GM12865 (cell line): ENCODE results near the gene DCDC1.

ENCODE experiments used
- DNase-seq: peaks from one replicate; pipeline ENCODE4 v3.0.0; 2010; ENCODE audit warnings: low read depth
- H3K4me3 ChIP-seq: 2 replicates; pipeline ENCODE4 v1.5.1; 2011; ENCODE audit warnings: mild to moderate bottlenecking, low read depth, low read length, control low read depth
- TF ChIP-seq, protein P1 (sequence below): IDR thresholded peaks from 2 replicates; pipeline ENCODE4 v1.5.1; 2011; ENCODE audit warnings: low read length, control low read depth, low read depth, inconsistent platforms; ENCODE audit not compliant: insufficient read depth; ENCODE audit errors: missing control alignments

Gene DCDC1

DNA sequence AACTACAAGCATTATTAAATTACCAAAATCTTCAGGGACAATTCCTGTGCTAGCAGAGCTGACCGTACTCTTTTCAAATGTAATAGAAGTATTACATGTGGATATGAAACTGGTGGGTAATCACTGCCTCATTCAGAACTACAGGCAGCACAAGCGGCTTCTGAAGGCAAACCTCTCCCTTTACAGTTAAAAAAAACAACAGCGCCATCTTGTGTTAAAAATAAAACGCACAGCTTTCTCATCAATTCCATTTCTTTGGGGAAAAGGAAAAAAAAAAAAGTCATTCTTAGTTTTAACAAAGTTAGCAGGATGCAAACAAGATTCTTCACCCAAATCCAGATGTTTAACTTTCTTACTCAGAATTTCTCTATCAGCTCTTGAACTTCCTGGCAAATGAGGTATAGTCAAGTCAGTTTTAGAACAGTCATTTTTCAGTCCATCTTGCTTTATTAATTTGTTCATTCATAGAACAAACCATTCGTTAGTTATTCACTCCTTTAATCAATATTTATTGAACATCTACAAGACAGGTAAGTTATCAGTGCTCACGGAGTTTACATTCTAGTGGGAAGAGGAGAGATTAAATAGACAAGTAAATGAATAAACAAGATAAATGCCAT, 451.6 kb downstream of the DCDC1 start:
- no peak overlapping the region for H3K4me3 ChIP-seq
- peak; percentile 55 for DNase-seq
- TF ChIP-seq, protein P1, sequence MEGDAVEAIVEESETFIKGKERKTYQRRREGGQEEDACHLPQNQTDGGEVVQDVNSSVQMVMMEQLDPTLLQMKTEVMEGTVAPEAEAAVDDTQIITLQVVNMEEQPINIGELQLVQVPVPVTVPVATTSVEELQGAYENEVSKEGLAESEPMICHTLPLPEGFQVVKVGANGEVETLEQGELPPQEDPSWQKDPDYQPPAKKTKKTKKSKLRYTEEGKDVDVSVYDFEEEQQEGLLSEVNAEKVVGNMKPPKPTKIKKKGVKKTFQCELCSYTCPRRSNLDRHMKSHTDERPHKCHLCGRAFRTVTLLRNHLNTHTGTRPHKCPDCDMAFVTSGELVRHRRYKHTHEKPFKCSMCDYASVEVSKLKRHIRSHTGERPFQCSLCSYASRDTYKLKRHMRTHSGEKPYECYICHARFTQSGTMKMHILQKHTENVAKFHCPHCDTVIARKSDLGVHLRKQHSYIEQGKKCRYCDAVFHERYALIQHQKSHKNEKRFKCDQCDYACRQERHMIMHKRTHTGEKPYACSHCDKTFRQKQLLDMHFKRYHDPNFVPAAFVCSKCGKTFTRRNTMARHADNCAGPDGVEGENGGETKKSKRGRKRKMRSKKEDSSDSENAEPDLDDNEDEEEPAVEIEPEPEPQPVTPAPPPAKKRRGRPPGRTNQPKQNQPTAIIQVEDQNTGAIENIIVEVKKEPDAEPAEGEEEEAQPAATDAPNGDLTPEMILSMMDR, result peak; percentile 40

DNA sequence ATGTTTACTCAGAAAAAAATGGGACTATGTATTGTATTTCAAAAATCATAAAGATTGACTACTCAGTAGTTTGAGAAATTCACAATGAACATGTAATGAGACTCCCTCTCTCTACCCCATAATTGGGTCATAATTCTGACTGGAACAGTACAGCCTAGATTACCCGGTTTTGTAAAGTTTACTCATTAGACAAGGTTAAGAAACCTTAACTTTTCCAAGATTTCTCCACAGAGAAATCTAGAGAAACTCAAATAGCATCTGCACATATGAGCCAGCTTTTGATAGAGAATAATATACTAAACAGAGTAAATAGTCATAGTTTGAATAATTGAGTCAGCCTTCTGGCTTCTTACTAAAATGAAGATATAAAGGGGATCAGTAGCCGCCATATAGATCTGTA, 452.3 kb downstream of the DCDC1 start:
- TF ChIP-seq, protein P1, result no peak
- no peak for DNase-seq
- H3K4me3 ChIP-seq, result no peak overlapping the region

DNA sequence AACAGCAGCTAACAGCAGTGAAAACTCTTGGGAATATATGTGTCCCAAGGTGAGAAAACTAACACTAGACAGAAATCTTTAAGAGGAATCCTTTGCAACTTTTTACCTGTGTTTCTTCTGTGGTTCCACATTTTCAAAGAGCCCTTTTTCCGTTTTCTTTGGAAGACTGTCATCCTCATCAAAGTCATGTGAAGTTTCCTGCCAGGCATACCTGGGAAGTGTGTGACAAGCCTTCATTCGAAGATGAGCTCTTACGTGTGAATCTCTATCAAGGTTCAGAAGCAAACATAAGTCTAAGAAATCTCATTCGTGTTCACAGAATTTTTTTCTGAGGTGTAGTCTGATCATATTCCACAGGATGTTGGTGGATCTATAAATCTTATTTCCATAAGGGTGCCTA, 452.8 kb downstream of the DCDC1 start:
- no peak for DNase-seq
- no peak overlapping the region for H3K4me3 ChIP-seq
- TF ChIP-seq, protein P1, result no peak

DNA sequence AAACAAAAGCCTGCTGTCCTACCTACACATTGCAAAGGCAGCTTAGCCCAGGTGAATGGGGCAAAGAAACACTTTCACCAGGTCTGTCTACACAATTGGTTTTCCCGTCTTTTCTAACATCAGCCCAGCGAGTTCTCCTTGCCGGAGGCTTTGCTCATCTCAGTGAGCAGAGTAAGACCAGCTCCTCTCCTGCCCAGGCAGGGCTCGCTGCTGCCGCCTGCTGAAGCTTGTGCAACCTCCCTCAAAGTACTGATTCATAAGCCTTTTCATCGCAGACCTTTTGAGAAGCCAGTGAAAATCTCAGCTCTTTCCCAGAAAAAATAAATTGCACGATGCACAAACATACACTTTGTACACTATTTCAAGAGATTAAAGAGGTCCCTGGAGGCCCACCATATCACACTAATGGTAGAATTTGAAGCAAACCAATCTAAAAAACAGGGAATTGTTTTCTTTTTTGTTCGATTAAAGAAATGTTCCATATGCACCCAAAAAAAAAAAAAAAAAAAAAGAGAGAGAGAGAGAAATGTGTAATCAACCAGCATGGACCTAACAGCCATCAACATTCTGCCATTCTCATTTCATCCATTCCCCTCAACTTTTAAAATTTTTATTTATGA, 455.3 kb downstream of the DCDC1 start:
- DNase-seq, result peak; percentile 48
- H3K4me3 ChIP-seq, result no peak overlapping the region
- TF ChIP-seq, protein P1, result peak; percentile 57

DNA sequence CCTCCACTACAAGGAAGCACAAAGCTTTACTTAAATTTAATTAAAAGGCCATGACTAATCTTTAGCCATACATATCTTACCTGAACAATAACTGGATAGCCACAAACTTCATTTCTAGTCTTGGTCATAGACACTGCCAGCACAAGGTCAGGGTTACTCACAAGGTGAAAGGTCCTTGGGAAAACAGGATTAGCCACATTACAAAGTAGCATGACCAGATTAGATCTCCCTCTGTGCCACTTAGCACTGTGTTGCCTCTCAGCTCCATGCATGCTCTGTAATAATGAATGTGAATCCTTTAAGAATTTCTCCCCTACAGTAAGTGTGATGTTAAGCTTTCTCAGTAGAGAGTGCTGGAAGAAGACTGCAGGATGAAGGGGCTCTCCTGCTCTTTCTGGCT, 458.3 kb downstream of the DCDC1 start:
- DNase-seq, result no peak
- H3K4me3 ChIP-seq, result no peak overlapping the region
- TF ChIP-seq, protein P1, result no peak

DNA sequence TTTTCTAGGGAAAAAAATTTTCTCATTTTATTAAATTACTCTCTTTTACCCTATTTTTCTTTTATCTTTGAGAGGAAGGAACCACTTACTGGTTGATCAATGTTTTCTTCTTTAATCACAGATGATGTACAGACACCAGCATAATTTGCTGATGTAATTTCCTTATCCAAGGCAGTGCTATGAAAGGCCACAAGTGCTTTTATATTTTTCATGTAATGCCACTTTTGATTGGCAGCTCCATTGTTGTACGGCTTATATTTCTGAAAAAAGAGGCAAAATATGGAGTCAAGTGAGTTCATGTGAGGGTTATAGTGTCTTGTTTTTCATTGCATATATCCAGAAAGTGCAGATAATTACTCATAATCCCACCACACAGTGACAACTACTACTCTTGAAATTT, 460.7 kb downstream of the DCDC1 start:
- TF ChIP-seq, protein P1, result no peak
- DNase-seq, result no peak
- no peak overlapping the region for H3K4me3 ChIP-seq

DNA sequence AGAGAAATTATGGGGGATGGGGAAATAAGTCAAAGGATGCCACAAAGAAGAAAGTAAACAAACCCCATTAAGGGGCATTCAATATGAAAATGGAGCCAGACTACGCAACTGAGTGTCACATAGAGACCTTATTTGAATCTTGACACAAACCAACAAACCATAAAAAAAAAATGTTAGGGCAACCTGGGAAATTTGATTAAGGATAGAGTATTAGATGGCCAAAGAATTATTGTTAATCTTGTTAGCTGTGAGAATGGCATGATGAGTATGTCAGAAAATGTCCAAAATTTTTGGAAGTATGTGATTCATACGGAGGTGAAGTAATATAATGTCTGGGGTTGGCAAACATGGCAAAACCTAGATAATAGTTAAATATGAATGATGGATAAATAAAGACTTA, 461.3 kb downstream of the DCDC1 start:
- no peak for DNase-seq
- TF ChIP-seq, protein P1, result no peak
- no peak overlapping the region for H3K4me3 ChIP-seq
